K562 (cell line): ENCODE measurements around the gene RAB25. TPM values are rescaled to one million over a fixed set of nuclear protein-coding genes. Genes with fewer than 3 reads are reported as not detected.

Experiments
- ARHGAP35 ChIP-seq: fragments of 450-650 bp; IDR thresholded peaks from 2 replicates; pipeline ENCODE4 v1.6.1; 2018; ENCODE audit not compliant: partially characterized antibody
- GTF2A2 ChIP-seq: IDR thresholded peaks from 2 replicates; pipeline ENCODE4 v1.6.1; 2016; ENCODE audit warnings: mild to moderate bottlenecking, missing genetic modification characterization, missing compliant biosample characterization
- HSF4 ChIP-seq: fragments of 250-450 bp; sonication (Bioruptor Pico); IDR thresholded peaks from 2 replicates; pipeline ENCODE4 v2.1.2; 2022; ENCODE audit warnings: mild to moderate bottlenecking, moderate library complexity, borderline replicate concordance
- ILK ChIP-seq: fragments of 450-650 bp; IDR thresholded peaks from 2 replicates; pipeline ENCODE4 v1.6.1; 2016; ENCODE audit warnings: missing genetic modification characterization, low read depth, mild to moderate bottlenecking, missing compliant biosample characterization, moderate library complexity, borderline replicate concordance
- MAX ChIP-seq: sonication (generic); formaldehyde crosslinking; IDR thresholded peaks from 2 replicates; pipeline ENCODE4 v1.9.0; 2022; ENCODE audit warnings: mild to moderate bottlenecking, missing genetic modification reagents
- MYC ChIP-seq, 2 experiments: fragments of 250-450 bp in 1 of 2; sonication (Bioruptor Pico) in 1 of 2; IDR thresholded peaks; 2 replicates each; pipeline versions ENCODE4 v1.5.1 to v1.6.1; 2012 to 2021; ENCODE audit warnings: low read depth in 2 of 2, borderline replicate concordance in 1 of 2, improper control_type of control experiment in 1 of 2, low read length in 1 of 2, mild to moderate bottlenecking in 1 of 2, moderate library complexity in 1 of 2
- NFIC ChIP-seq: fragments of 450-650 bp; IDR thresholded peaks from 2 replicates; pipeline ENCODE4 v1.6.1; 2017; ENCODE audit warnings: mild to moderate bottlenecking, inconsistent platforms
- NRF1 ChIP-seq, 2 experiments: fragments of 450-650 bp; IDR thresholded peaks in 1 of 2; conservative IDR thresholded peaks in 1 of 2; 2 replicates each; pipeline ENCODE4 v1.6.1; 2014; ENCODE audit warnings: mild to moderate bottlenecking in 2 of 2
- SNIP1 ChIP-seq: fragments of 450-650 bp; IDR thresholded peaks from 2 replicates; pipeline ENCODE4 v1.7.1; 2017; ENCODE audit warnings: low read depth, mild to moderate bottlenecking
- ZFX ChIP-seq: sonication (generic); formaldehyde crosslinking; IDR thresholded peaks from 2 replicates; pipeline ENCODE4 v1.8.0; 2022; ENCODE audit warnings: mild to moderate bottlenecking, missing genetic modification reagents, moderate library complexity
- ZNF699 ChIP-seq: fragments of 250-450 bp; sonication (Bioruptor Pico); IDR thresholded peaks from 2 replicates; pipeline ENCODE4 v1.8.0; 2021; ENCODE audit warnings: mild to moderate bottlenecking, moderate library complexity; ENCODE audit not compliant: insufficient replicate concordance
- polyA plus RNA-seq, 8 experiments: library from polyadenylated mRNA; depleted of rRNA in 4 of 8; stranded (reverse) in 5 of 8; unstranded in 3 of 8; fragments of >200 nt; fragmentation: Nextera tagmentation in 2 of 8; fragmentation: Illumina TruSeq in 1 of 8; extraction: Ambion mirVana in 2 of 8; extraction: Trizol in 1 of 8; gene quantifications; 2 replicates each; pipeline versions ENCODE4 v1.2.1 to v1.2.3, GENCODE V29; 2011 to 2014; ENCODE audit warnings: inconsistent platforms in 1 of 8, missing spikeins in 1 of 8
- total RNA-seq, 7 experiments: library from RNA; depleted of rRNA in 6 of 7; stranded (reverse); fragments of >200 nt in 6 of 7; fragmentation: Illumina TruSeq in 2 of 7; extraction: Trizol in 2 of 7; gene quantifications; 2 replicates each; pipeline versions ENCODE4 v1.2.1 to v1.2.3, GENCODE V29; 2011 to 2021; ENCODE audit warnings: low replicate concordance in 1 of 7
- TF ChIP-seq, protein P1 (sequence below), 3 experiments: IDR thresholded peaks in 2 of 3; conservative IDR thresholded peaks in 1 of 3; 2 replicates each; pipeline ENCODE4 v1.5.1; 2011 to 2012; ENCODE audit warnings: low read length in 3 of 3, mild to moderate bottlenecking in 3 of 3, control low read depth in 2 of 3, improper control_type of control experiment in 1 of 3, inconsistent platforms in 1 of 3, low read depth in 1 of 3, mixed read lengths in 1 of 3, moderate library complexity in 1 of 3; ENCODE audit not compliant: insufficient read depth in 2 of 3

RAB25 gene
- total and polyA plus RNA-seq, 9 of the 15 experiments (the other 6 are each of a cell fraction or from before 2014, with no cell fraction given): 0.10 to 0.27 (median 0.13) TPM; not detected in 6

- no peak for TF ChIP-seq ZNF699 (CRISPR knock-in tag)
- TF ChIP-seq HSF4 (CRISPR knock-in tag): no peak
- no peak for TF ChIP-seq SNIP1
- TF ChIP-seq, protein P1, sequence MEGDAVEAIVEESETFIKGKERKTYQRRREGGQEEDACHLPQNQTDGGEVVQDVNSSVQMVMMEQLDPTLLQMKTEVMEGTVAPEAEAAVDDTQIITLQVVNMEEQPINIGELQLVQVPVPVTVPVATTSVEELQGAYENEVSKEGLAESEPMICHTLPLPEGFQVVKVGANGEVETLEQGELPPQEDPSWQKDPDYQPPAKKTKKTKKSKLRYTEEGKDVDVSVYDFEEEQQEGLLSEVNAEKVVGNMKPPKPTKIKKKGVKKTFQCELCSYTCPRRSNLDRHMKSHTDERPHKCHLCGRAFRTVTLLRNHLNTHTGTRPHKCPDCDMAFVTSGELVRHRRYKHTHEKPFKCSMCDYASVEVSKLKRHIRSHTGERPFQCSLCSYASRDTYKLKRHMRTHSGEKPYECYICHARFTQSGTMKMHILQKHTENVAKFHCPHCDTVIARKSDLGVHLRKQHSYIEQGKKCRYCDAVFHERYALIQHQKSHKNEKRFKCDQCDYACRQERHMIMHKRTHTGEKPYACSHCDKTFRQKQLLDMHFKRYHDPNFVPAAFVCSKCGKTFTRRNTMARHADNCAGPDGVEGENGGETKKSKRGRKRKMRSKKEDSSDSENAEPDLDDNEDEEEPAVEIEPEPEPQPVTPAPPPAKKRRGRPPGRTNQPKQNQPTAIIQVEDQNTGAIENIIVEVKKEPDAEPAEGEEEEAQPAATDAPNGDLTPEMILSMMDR (IDR thresholded peaks at IDR 0.05 in 2 of 3, conservative IDR thresholded peaks at IDR 0.05 in 1 of 3; ENCODE audit: insufficient read depth in 2 of 3, low read depth in 1 of 3, low read length in 3 of 3): peak; percentile 89 to 98 (median 90)
- no peak for TF ChIP-seq ILK
- peak; percentile 33; the same call in 1 of the 2 replicates for TF ChIP-seq MAX
- no peak for TF ChIP-seq ARHGAP35
- TF ChIP-seq MYC (IDR thresholded peaks at IDR 0.05; ENCODE audit: low read depth, low read length): 0 out of 2 replicates have a peak, but pooled peaks have one; percentile 48
- no peak for TF ChIP-seq MYC (CRISPR knock-in tag; IDR thresholded peaks at IDR 0.05; ENCODE audit: borderline replicate concordance, low read depth)
- no peak for TF ChIP-seq GTF2A2 (tag)
- TF ChIP-seq ZFX: no peak
- TF ChIP-seq NFIC: no peak
- TF ChIP-seq NRF1 (conservative IDR thresholded peaks at IDR 0.05 in 1 of 2, IDR thresholded peaks at IDR 0.05 in 1 of 2): peak; percentile 23 to 31; a peak in 2 of 4 replicates
- TF ChIP-seq, all 486 proteins: peak for 20
Measured at GRCh38 chr1:156025876-156026275, 35.1 kb upstream of the RAB25 start (continued).
